Measurements from ENCODE around the gene DOK7. TPM values are rescaled to one million over a fixed set of nuclear protein-coding genes. Genes with fewer than 3 reads are reported as not detected.

Gene DOK7
- total and polyA plus RNA-seq, 7 experiments from 2014 or later, result not detected

DNA sequence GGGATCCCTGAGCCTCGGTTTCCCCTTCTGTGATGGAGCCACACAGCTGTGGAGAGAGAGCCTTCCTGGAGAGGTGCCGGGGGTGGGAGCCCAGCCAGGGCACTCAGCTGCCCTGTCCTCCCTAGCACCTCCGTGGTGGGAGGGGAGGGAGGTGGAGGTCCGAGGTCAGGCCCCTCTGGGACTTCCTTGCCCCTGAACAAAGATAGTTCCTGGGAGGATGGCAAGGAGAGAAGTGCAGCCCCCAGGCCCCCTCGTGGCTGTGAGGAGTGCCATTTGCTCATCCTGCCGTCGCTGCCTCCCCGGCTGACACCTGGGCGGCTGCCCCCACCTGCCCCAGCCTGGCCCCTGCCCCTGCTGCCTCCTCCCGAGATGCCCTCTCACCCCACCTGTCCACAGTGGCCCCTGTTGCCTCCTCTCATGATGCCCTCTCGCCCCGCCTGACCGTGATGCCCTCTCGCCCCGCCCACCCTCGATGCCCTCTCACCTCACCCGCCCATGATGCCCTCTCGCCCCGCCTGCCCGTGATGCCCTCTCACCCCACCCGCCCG is 12.7 kb downstream of the DOK7 start:
- CTCF ChIA-PET, result no interaction called here
- Histone ChIP-seq H3K9me3 (ENCODE audit: control insufficient read depth in 2 of 3, low read length in 3 of 3) (no peaks in the 10 kb centered on the region), H3K27ac (ENCODE audit: low read depth, low read length) (no peak overlapping the region), H3K36me3 (ENCODE audit: control insufficient read depth in 2 of 3, insufficient read depth in 3 of 3, low read length in 3 of 3) (no peaks in the 10 kb centered on the region), H3K27me3 (ENCODE audit: control insufficient read depth in 2 of 2, insufficient read depth in 2 of 2, low read length in 2 of 2) (no peaks in the 10 kb centered on the region), H3K4me3 (ENCODE audit: low read length) (no peak overlapping the region), H3K4me1 (ENCODE audit: control insufficient read depth in 2 of 2, insufficient read depth in 2 of 2, low read length in 2 of 2) (no peaks in the 10 kb centered on the region)
- peaks cover 0 to 12% (median 4%) of the 10 kb centered on the region in 5 donors for H3K27me3 Mint-ChIP-seq
- H3K9me3 Mint-ChIP-seq, result no peaks in the 10 kb centered on the region
- H3K36me3 Mint-ChIP-seq, result no peaks in the 10 kb centered on the region
- H3K27ac Mint-ChIP-seq, result no peak overlapping the region
- H3K4me3 Mint-ChIP-seq, result no peak overlapping the region
- intact Hi-C loops (cut with micrococcal nuclease), result no loop called here
- DNase-seq (no peak), ATAC-seq (no peak)
- H3K4me1 Mint-ChIP-seq, result no peaks in the 10 kb centered on the region
- POLR2A ChIA-PET, result no interaction called here

DNA sequence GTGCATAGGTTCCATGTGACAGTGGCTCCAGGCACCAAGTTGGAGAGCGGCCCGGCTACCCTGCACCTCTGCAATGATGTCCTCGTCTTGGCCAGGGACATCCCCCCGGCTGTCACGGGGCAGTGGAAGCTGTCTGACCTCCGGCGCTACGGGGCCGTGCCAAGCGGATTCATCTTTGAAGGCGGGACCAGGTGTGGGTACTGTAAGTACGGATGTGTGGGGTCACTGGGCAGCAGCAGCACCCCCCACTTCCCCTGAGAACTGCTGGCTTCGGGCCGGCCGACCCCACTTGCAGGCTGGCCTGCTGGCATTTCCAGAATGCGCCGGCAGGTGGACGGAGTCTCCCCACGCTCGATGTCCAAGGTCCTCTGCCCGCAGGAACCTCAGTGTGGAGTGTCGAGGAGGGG is 13.2 kb downstream of the DOK7 start:
- Histone ChIP-seq H3K4me3 (ENCODE audit: low read length) (no peak overlapping the region), H3K9me3 (ENCODE audit: control insufficient read depth in 2 of 3, low read length in 3 of 3) (no peaks in the 10 kb centered on the region), H3K36me3 (ENCODE audit: control insufficient read depth in 2 of 3, insufficient read depth in 3 of 3, low read length in 3 of 3) (no peaks in the 10 kb centered on the region), H3K4me1 (ENCODE audit: control insufficient read depth in 2 of 2, insufficient read depth in 2 of 2, low read length in 2 of 2) (no peaks in the 10 kb centered on the region), H3K27ac (ENCODE audit: low read depth, low read length) (no peak overlapping the region), H3K27me3 (ENCODE audit: control insufficient read depth in 2 of 2, insufficient read depth in 2 of 2, low read length in 2 of 2) (no peaks in the 10 kb centered on the region)
- H3K4me1 Mint-ChIP-seq, result peaks cover 0 to 4% (median 0%) of the 10 kb centered on the region in 7 donors
- H3K36me3 Mint-ChIP-seq, result no peaks in the 10 kb centered on the region
- ATAC-seq (no peak), DNase-seq (no peak)
- POLR2A ChIA-PET, result no interaction called here
- intact Hi-C loops (cut with micrococcal nuclease), result no loop called here
- H3K27me3 Mint-ChIP-seq, result peaks cover 0 to 17% (median 8%) of the 10 kb centered on the region in 5 donors
- CTCF ChIA-PET, result no interaction called here
- H3K27ac Mint-ChIP-seq, result no peak overlapping the region
- H3K9me3 Mint-ChIP-seq, result peaks cover 0 to 2% (median 0%) of the 10 kb centered on the region in 11 donors
- H3K4me3 Mint-ChIP-seq, result no peak overlapping the region

DNA sequence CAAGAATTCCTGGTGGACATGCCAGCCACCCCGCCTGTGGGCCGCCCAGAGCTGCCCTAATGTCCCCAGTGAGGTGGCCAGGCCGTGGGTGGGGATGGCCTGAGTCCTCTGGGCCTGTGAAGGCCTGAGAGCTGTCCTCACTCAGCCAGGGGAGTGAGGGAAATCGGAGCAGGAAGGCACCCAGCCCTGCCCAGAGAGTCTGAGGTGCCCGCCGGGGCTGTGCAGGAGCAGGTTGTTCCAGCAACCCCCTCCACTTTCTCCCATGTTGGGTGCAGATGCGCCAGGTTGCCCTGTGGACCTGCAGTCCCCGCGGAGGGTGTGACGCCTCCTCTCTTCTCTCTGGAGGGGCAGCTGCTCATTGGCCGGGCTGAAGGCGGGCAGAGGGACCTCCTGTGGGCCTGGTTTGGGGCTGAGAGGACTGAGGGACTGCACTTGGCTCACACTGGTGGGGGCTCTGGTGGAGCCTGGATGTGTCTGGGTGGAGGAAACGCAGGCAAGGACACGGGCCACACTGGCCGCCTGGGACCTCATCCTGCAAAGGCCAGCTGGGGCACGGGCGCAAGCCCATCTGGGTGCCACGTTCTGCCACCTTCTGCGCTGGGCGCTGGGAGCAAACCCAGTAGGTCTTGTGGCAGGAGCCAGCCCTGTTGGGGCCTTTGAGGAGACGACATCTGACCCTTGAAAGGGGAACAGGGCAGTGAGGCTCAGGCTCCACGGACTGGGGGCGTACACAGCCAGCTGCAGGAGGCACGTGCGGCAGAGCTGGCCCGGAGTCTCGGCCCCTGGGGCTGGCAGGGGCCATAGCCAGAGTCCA is 14.0 kb downstream of the DOK7 start:
- ChIA-PET POLR2A (no interaction called here), CTCF (no interaction called here)
- no peaks in the 10 kb centered on the region for H3K36me3 ChIP-seq (ENCODE audit: control insufficient read depth in 2 of 3, insufficient read depth in 3 of 3, low read length in 3 of 3)
- no peak overlapping the region for H3K27ac ChIP-seq (ENCODE audit: low read depth, low read length)
- no peaks in the 10 kb centered on the region for H3K27me3 ChIP-seq (ENCODE audit: control insufficient read depth in 2 of 2, insufficient read depth in 2 of 2, low read length in 2 of 2)
- no peak for ATAC-seq
- no peaks in the 10 kb centered on the region for H3K36me3 Mint-ChIP-seq
- no peak overlapping the region for H3K4me3 ChIP-seq (ENCODE audit: low read length)
- peaks cover 3 to 22% (median 14%) of the 10 kb centered on the region in 5 donors for H3K27me3 Mint-ChIP-seq
- no peak overlapping the region for H3K27ac Mint-ChIP-seq
- H3K9me3 ChIP-seq (ENCODE audit: control insufficient read depth in 2 of 3, low read length in 3 of 3), result no peaks in the 10 kb centered on the region
- peaks cover 0 to 4% (median 0%) of the 10 kb centered on the region in 7 donors for H3K4me1 Mint-ChIP-seq
- no peaks in the 10 kb centered on the region for H3K4me1 ChIP-seq (ENCODE audit: control insufficient read depth in 2 of 2, insufficient read depth in 2 of 2, low read length in 2 of 2)
- intact Hi-C loops (cut with micrococcal nuclease), result no loop called here
- no peak for DNase-seq
- peaks cover 0 to 2% (median 0%) of the 10 kb centered on the region in 11 donors for H3K9me3 Mint-ChIP-seq
- H3K4me3 Mint-ChIP-seq, result no peak overlapping the region

DNA sequence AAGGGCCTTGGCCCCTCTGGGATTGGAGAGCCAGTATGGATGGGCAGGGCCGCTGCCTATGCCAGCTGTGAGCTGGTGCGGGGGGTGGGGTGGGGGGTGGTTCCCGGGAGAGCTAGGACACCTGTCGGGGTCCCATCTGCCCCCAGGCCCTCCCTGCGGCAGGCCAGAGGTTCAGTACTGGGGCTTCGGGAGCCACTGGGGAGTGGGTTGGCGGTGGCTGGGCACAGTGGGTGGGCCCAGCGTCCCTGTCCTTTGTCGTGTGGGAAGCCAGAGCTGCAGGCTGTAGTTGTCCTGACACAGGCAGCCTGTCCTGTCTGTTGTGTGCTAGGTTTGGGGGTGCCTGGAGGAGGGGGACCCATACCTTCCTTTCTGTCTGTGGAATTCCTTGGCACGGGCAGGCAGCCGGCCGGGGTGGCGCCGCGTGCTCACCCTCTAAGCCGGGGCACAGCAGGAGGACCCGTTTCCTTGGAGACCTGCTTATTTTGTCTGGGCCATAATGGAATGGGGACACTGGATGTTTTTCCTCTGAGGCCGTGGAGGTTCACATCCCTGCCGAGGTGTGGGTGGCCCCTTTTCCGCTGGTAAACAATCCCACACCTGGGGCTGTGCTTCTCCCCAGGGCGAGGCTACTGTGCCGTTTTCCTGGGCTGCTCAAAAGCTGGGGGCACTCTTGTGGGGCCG is 14.8 kb downstream of the DOK7 start:
- Mint-ChIP-seq H3K36me3 (no peaks in the 10 kb centered on the region), H3K9me3 (peaks cover 0 to 2% (median 0%) of the 10 kb centered on the region in 11 donors), H3K4me1 (peaks cover 0 to 4% (median 0%) of the 10 kb centered on the region in 7 donors), H3K27me3 (peaks cover 3 to 27% (median 18%) of the 10 kb centered on the region in 5 donors), H3K27ac (no peak overlapping the region), H3K4me3 (no peak overlapping the region)
- Histone ChIP-seq H3K9me3 (ENCODE audit: control insufficient read depth in 2 of 3, low read length in 3 of 3) (no peaks in the 10 kb centered on the region), H3K27ac (ENCODE audit: low read depth, low read length) (no peak overlapping the region), H3K4me1 (ENCODE audit: control insufficient read depth in 2 of 2, insufficient read depth in 2 of 2, low read length in 2 of 2) (no peaks in the 10 kb centered on the region), H3K36me3 (ENCODE audit: control insufficient read depth in 2 of 3, insufficient read depth in 3 of 3, low read length in 3 of 3) (no peaks in the 10 kb centered on the region), H3K4me3 (ENCODE audit: low read length) (no peak overlapping the region), H3K27me3 (ENCODE audit: control insufficient read depth in 2 of 2, insufficient read depth in 2 of 2, low read length in 2 of 2) (no peaks in the 10 kb centered on the region)
- CTCF ChIA-PET, result no interaction called here
- DNase-seq (no peak), ATAC-seq (no peak)
- intact Hi-C loops (cut with micrococcal nuclease), result no loop called here
- POLR2A ChIA-PET, result no interaction called here

DNA sequence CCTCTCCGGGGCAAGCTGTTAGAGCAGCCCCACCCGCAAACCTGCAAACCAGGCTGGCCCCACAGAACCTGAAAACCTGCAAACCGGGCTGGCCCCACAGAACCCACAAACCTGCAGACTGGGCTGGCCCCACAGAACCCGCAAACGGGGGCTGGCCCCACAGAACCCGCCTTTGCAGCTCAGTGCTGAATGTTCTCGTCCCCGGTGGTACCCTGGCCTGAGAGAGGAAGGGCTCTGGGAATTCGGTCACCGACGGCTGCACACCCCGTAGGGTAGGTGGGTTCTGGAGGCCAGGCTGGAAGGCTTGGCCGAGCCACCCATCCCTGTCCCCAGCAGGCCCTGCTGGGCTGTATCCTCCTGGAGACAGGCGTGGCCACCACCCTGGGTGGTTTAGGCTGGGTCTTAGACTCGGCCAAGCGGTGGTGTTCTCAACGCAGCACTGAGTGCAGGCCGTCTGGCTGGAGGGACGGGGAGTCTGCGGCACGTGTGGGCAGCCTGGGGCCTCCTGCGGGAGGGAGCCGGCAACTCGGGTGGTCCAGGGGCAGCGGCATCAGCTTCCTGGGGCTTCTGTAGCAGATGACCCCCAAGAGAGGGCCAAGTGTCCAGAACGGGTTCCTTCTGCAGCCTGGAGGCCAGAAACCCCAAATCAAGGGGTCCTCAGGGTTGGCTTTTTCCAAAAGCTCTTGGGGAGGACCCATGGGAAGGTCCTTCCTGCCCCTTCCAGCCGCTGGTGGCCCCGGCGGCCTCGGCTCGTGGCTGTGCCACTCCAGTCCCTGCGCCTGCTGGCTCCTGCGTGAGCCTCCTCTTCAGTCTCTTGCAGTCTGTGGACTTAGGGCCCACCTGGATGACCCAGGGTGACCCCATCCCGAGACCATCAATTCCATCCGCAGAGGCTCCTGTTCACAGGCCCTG is 15.6 kb downstream of the DOK7 start:
- no peaks in the 10 kb centered on the region for H3K36me3 Mint-ChIP-seq
- no peak for DNase-seq
- H3K4me1 Mint-ChIP-seq, result peaks cover 0 to 4% (median 0%) of the 10 kb centered on the region in 7 donors
- CTCF ChIA-PET, result interaction anchor here (1.4 kb wide), 1 partner anchor 8 kb away, joined by 3 read pairs; no protein-coding TSS in a partner anchor
- Histone ChIP-seq H3K27me3 (ENCODE audit: control insufficient read depth in 2 of 2, insufficient read depth in 2 of 2, low read length in 2 of 2) (no peaks in the 10 kb centered on the region), H3K36me3 (ENCODE audit: control insufficient read depth in 2 of 3, insufficient read depth in 3 of 3, low read length in 3 of 3) (no peaks in the 10 kb centered on the region), H3K9me3 (ENCODE audit: control insufficient read depth in 2 of 3, low read length in 3 of 3) (no peaks in the 10 kb centered on the region), H3K4me1 (ENCODE audit: control insufficient read depth in 2 of 2, insufficient read depth in 2 of 2, low read length in 2 of 2) (no peaks in the 10 kb centered on the region), H3K27ac (ENCODE audit: low read depth, low read length) (no peak overlapping the region), H3K4me3 (ENCODE audit: low read length) (no peak overlapping the region)
- peaks cover 0 to 2% (median 0%) of the 10 kb centered on the region in 11 donors for H3K9me3 Mint-ChIP-seq
- ATAC-seq, result no peak
- POLR2A ChIA-PET, result no interaction called here
- intact Hi-C loops (cut with micrococcal nuclease), result no loop called here
- H3K4me3 Mint-ChIP-seq, result no peak overlapping the region
- H3K27me3 Mint-ChIP-seq, result peaks cover 3 to 27% (median 18%) of the 10 kb centered on the region in 5 donors
- no peak overlapping the region for H3K27ac Mint-ChIP-seq

DNA sequence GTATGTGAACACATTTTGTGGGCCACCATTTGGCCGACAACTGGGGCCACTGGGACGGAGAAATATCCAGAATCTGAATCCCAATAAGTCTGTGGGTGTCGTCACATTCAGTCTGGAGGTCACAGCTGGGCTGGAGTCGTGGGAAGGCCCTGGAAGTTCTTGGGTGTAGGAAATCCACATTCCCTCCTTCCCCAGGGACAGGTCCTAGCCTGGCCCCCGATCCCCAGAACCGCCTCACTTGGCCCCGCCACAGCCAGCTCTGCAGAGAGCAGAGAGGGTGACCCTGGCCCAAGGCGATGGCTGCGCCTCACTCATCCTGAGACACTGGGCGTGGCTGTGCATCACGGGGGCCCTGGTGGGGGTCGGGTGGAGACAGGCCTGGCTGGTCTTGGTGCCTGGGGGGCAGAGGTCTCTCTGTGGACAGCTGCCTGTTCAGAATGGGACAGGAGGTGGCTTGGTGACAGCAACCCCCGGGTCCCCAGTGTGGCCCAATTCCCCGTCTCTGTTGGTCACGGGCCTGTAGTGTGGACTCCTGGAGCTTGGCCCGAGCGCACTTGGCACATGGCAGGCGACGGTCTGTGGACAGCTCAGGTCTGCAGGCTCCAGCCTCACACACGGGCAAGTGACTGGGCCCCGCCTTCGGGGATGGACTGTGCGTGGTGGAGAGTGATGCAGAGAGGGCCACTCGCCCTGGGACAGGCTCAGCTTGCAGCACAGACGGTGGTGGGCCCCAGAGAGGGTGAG is 16.4 kb downstream of the DOK7 start:
- Histone ChIP-seq H3K27me3 (ENCODE audit: control insufficient read depth in 2 of 2, insufficient read depth in 2 of 2, low read length in 2 of 2) (no peaks in the 10 kb centered on the region), H3K27ac (ENCODE audit: low read depth, low read length) (no peak overlapping the region), H3K4me3 (ENCODE audit: low read length) (no peak overlapping the region), H3K4me1 (ENCODE audit: control insufficient read depth in 2 of 2, insufficient read depth in 2 of 2, low read length in 2 of 2) (no peaks in the 10 kb centered on the region), H3K36me3 (ENCODE audit: control insufficient read depth in 2 of 3, insufficient read depth in 3 of 3, low read length in 3 of 3) (no peaks in the 10 kb centered on the region), H3K9me3 (ENCODE audit: control insufficient read depth in 2 of 3, low read length in 3 of 3) (no peaks in the 10 kb centered on the region)
- Mint-ChIP-seq H3K27ac (no peak overlapping the region), H3K27me3 (peaks cover 3 to 27% (median 18%) of the 10 kb centered on the region in 5 donors), H3K36me3 (no peaks in the 10 kb centered on the region), H3K9me3 (peaks cover 0 to 2% (median 0%) of the 10 kb centered on the region in 11 donors), H3K4me3 (no peak overlapping the region), H3K4me1 (peaks cover 0 to 4% (median 0%) of the 10 kb centered on the region in 7 donors)
- CTCF ChIA-PET, result interaction anchor here (0.8 to 1.5 kb wide), 6 partner anchors 9 to 371 kb away, joined by 3 to 5 read pairs (median 3); no protein-coding TSS in a partner anchor
- intact Hi-C loops (cut with micrococcal nuclease), result loop anchor here (1.0 kb wide), 3 partner anchors 133 to 373 kb away; no protein-coding TSS in a partner anchor
- no peak for ATAC-seq
- POLR2A ChIA-PET, result no interaction called here
- no peak for DNase-seq
